Mesothelial cell of epicardium (in vitro differentiated cells): ENCODE results near the gene PCK1. TPM values are rescaled to one million over a fixed set of nuclear protein-coding genes. Genes with fewer than 3 reads are reported as not detected.

Experiments
- DNase-seq, 2 experiments: peaks; one replicate each; pipeline ENCODE4 v3.0.0; 2021; ENCODE audit warnings: low spot score in 2 of 2; ENCODE audit not compliant: unreplicated experiment in 2 of 2
- H3K27ac Mint-ChIP-seq: 2 replicates; pipeline ENCODE4 v1.8.0; 2021; ENCODE audit warnings: mixed read lengths
- H3K27me3 Mint-ChIP-seq: 2 replicates; pipeline ENCODE4 v1.8.0; 2021; ENCODE audit warnings: low read depth, mixed read lengths
- H3K36me3 Mint-ChIP-seq: 2 replicates; pipeline ENCODE4 v1.8.0; 2021; ENCODE audit warnings: mixed read lengths
- H3K4me1 Mint-ChIP-seq: 2 replicates; pipeline ENCODE4 v1.8.0; 2021; ENCODE audit warnings: mixed read lengths
- H3K4me3 Mint-ChIP-seq: 2 replicates; pipeline ENCODE4 v1.8.0; 2021; ENCODE audit warnings: mild to moderate bottlenecking, moderate library complexity, mixed read lengths
- H3K9me3 Mint-ChIP-seq: 2 replicates; pipeline ENCODE4 v1.8.0; 2021; ENCODE audit warnings: mixed read lengths
- CTCF ChIP-seq: fragments of 200-600 bp; sonication (generic); IDR thresholded peaks from one replicate; pipeline ENCODE4 v1.5.0; 2021; ENCODE audit warnings: antibody characterized with exemption; ENCODE audit not compliant: unreplicated experiment
- total RNA-seq: library from RNA; stranded (reverse); gene quantifications from 3 replicates; pipeline ENCODE4 v1.2.1, GENCODE V29; 2021

PCK1 gene
- total RNA-seq, 1 donor from 2014 or later = not detected

GRCh38 chr20:57609086-57609841 lies 48.4 kb downstream of the PCK1 start:
- DNase-seq = no peak
- H3K4me3 Mint-ChIP-seq = no peak overlapping the region
- no peaks in the 10 kb centered on the region for H3K36me3 Mint-ChIP-seq
- H3K27me3 Mint-ChIP-seq = peaks cover 60% of the 10 kb centered on the region
- H3K4me1 Mint-ChIP-seq = no peaks in the 10 kb centered on the region
- no peak for TF ChIP-seq CTCF
- H3K27ac Mint-ChIP-seq = no peak overlapping the region
- H3K9me3 Mint-ChIP-seq = no peaks in the 10 kb centered on the region

DNA sequence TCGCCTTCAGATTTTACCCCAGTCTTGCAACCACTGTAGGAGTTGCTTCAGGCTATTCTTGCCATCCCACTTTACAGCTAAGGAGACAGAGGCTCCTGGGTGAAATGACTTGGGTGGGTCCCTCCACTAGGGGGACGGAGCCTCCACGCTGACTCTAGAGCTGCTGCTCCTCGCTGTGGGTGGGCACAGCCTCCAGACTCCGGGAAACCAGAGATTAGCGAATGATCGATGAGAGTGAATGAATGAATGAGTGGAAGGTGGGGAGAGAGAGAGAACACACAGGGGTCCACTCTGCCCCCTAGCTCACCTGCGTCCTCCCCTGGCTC lies 48.9 kb downstream of the PCK1 start:
- Mint-ChIP-seq H3K9me3 (no peaks in the 10 kb centered on the region), H3K4me3 (no peak overlapping the region), H3K27me3 (peaks cover 56% of the 10 kb centered on the region), H3K36me3 (no peaks in the 10 kb centered on the region), H3K4me1 (no peaks in the 10 kb centered on the region), H3K27ac (no peak overlapping the region)
- no peak for TF ChIP-seq CTCF
- DNase-seq = no peak

DNA sequence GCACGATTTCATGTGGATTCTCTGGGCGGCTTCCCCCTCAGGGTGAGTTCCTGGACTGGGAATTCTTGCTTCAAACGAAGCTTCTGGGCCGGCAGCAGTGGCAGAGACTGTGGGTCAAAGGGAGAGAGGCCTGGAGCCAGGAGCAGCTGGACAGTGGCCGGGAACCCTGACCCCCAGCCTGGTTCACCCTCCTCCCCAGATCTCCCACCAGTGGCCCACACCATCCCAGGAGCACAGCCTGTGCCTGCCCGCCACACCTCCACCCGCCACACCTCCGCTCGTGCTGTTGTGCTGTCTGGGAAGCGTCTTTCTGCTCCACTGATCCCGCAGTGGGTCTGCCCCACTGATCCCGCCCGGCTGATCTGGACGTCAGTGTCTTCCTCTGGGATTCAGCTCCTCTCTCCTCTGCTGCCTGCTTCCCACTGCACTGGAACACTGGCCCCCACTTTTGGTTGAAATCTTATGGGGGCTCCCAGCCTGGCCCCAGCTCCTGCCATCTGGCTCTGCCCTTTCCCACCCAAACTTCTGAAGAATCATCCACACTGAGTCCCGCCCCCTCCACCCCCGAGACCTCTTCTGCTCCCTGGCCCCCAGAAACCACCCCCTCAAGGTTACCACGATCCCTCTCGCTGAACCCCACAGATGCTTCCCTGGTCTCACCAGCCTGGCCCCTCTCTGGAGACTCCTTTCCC lies 49.5 kb downstream of the PCK1 start:
- Mint-ChIP-seq H3K4me3 (no peak overlapping the region), H3K27ac (no peak overlapping the region), H3K9me3 (no peaks in the 10 kb centered on the region), H3K4me1 (no peaks in the 10 kb centered on the region), H3K27me3 (peaks cover 56% of the 10 kb centered on the region), H3K36me3 (no peaks in the 10 kb centered on the region)
- TF ChIP-seq CTCF = no peak
- no peak for DNase-seq

GRCh38 chr20:57611586-57612311 lies 50.8 kb downstream of the PCK1 start:
- Mint-ChIP-seq H3K27me3 (peaks cover 54% of the 10 kb centered on the region), H3K36me3 (no peaks in the 10 kb centered on the region), H3K4me3 (no peak overlapping the region), H3K9me3 (no peaks in the 10 kb centered on the region), H3K4me1 (no peaks in the 10 kb centered on the region), H3K27ac (no peak overlapping the region)
- no peak for TF ChIP-seq CTCF
- no peak for DNase-seq

DNA sequence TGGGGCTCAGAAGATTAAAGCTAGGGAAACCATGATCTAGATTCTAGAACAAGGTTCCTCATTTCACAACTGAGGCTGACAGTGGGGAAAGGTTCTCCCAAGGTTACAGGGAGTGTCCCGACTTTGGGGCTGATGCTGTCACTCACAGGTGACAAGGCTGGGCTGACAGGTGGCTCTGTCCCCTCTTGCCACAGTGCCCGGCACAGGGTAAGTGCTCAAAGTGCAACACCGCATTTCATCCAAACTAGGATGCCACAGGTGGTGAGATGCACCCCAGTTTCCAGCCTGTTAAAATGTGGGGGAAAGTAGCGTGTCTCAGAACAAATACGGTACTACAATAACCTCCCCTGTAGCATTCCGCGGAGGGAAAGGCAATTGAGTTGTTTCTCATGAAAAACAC lies 51.5 kb downstream of the PCK1 start:
- H3K27ac Mint-ChIP-seq = no peak overlapping the region
- no peak for TF ChIP-seq CTCF
- no peaks in the 10 kb centered on the region for H3K36me3 Mint-ChIP-seq
- DNase-seq = peak in 1 of 2 experiments; percentile 5
- no peak overlapping the region for H3K4me3 Mint-ChIP-seq
- peaks cover 54% of the 10 kb centered on the region for H3K27me3 Mint-ChIP-seq
- no peaks in the 10 kb centered on the region for H3K4me1 Mint-ChIP-seq
- no peaks in the 10 kb centered on the region for H3K9me3 Mint-ChIP-seq
